Coronary artery (tissue), 2 donors: ENCODE results near the gene GFI1B.
A peak's percentile ranks its signal among the peaks of the same experiment; 100 is the strongest.

Source experiments
- DNase-seq: peaks from one replicate; pipeline ENCODE4 v3.0.0-alpha.2; 2017; ENCODE audit warnings: low spot score
- H3K27ac ChIP-seq, 2 donors: fragments of 200-600 bp; sonication (generic); one replicate each; pipeline ENCODE4 v1.5.1; 2016 to 2019
- H3K4me3 ChIP-seq: fragments of 200-600 bp; sonication (generic); 2 replicates; pipeline ENCODE4 v1.5.1; 2016; ENCODE audit warnings: mild to moderate bottlenecking, moderate library complexity
- CTCF ChIP-seq: fragments of 200-600 bp; sonication (generic); IDR thresholded peaks from one replicate; pipeline ENCODE4 v1.5.1; 2019; ENCODE audit warnings: antibody characterized with exemption

Gene GFI1B

GRCh38 chr9:132943651-132944293, 34.7 kb upstream of the GFI1B start:
- no peak for DNase-seq
- peak overlapping the region; percentile 87 to 95 for H3K27ac ChIP-seq
- H3K4me3 ChIP-seq = peak overlapping the region; percentile 98
- no peak for TF ChIP-seq CTCF

- TF ChIP-seq CTCF = no peak
- peak within 1 kb of the TSS; percentile 87 to 95 for H3K27ac ChIP-seq
- H3K4me3 ChIP-seq = peak within 1 kb of the TSS; percentile 98
- peak; percentile 96 for DNase-seq
These were observed 34.0 kb upstream of the GFI1B start, which contains the start of gene TSC1 for GRCh38 chr9:132944294-132945185. TSC1 (minus strand) TSS chr9:132944616; CDS start chr9:132928872, 15,744 bp downstream.

GRCh38 chr9:132945186-132946130, 33.0 kb upstream of the GFI1B start:
- Histone ChIP-seq H3K4me3 (peak overlapping the region; percentile 98), H3K27ac (peak overlapping the region; percentile 87 to 95)
- TF ChIP-seq CTCF = no peak
- no peak for DNase-seq

DNA sequence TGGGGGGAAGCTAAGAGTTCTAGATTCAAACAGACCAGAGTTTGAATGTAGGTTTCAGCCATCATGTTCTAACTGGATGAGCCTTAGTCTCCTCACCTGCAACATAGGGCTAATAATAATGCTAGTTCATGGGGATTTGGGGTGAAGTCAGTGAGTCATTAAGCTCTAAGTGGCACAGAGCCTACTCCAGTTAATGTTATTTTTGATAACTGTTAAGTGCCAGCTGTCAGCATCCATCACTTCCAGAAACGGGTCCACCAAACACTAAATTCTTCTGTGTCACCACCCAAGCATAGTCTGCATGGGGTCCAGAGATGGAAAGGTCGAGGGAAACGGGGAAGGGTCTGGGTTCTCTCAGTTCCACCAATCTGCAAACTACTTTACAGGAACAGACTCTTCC, 32.3 kb upstream of the GFI1B start:
- DNase-seq = no peak
- H3K27ac ChIP-seq = no peak overlapping the region
- H3K4me3 ChIP-seq = no peak overlapping the region
- TF ChIP-seq CTCF = no peak

GRCh38 chr9:132946631-132947295, 31.7 kb upstream of the GFI1B start:
- no peak overlapping the region for H3K27ac ChIP-seq
- no peak for TF ChIP-seq CTCF

DNA sequence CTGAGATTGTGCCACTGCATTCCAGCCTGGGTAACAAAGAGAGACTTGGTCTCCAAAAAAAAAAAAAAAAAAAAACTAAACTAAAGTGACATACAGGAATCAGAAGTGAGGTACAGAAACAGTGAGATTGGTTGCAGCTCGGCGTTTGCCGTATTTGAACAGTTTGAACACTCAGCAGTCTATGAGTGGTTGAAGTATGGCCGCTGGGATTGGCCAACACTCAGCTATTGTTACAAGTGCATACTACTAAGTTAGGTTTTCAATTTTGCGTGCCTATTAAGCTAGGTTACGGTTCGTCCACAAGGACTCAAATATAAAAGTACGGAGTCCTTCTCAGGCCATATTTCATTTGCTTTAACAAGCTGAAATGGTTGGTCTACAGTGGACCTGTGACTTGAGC, 30.7 kb upstream of the GFI1B start:
- H3K27ac ChIP-seq = no peak overlapping the region
- no peak for TF ChIP-seq CTCF
- no peak for DNase-seq
- no peak overlapping the region for H3K4me3 ChIP-seq

More at GRCh38 chr9:132946631-132947295, 31.7 kb upstream of the GFI1B start:
- H3K4me3 ChIP-seq = no peak overlapping the region
- DNase-seq = no peak
